ENCODE data around the gene TNIK.

DNA sequence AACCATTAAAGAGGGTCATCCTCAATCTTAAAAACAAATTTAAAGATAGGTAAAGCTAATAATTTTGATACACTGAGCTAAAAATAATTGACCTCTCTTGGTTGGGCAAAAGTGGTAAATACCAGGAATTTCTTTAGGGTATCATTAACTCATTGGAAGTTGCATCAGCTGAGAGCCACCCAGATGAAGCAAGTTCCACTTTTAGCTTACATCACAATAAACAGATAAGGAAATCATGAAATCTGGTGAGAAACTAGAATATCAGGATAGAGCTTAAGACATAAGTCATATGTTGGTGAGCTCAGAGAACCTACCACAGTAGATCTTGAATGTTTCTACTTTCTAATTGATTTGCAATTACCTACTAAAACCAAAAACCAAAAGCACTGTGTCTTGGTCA lies 336.3 kb downstream of the TNIK start:
- TF ChIP-seq, protein P1, sequence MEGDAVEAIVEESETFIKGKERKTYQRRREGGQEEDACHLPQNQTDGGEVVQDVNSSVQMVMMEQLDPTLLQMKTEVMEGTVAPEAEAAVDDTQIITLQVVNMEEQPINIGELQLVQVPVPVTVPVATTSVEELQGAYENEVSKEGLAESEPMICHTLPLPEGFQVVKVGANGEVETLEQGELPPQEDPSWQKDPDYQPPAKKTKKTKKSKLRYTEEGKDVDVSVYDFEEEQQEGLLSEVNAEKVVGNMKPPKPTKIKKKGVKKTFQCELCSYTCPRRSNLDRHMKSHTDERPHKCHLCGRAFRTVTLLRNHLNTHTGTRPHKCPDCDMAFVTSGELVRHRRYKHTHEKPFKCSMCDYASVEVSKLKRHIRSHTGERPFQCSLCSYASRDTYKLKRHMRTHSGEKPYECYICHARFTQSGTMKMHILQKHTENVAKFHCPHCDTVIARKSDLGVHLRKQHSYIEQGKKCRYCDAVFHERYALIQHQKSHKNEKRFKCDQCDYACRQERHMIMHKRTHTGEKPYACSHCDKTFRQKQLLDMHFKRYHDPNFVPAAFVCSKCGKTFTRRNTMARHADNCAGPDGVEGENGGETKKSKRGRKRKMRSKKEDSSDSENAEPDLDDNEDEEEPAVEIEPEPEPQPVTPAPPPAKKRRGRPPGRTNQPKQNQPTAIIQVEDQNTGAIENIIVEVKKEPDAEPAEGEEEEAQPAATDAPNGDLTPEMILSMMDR (IDR thresholded peaks at IDR 0.05): no peak
- no peak for TF ChIP-seq POLR2A (IDR thresholded peaks at IDR 0.05)
